ENCODE measurements around the gene GRIK4. TPM values are rescaled to one million over a fixed set of nuclear protein-coding genes. Genes with fewer than 3 reads are reported as not detected.

Gene GRIK4
- total RNA-seq, 1 experiment from 2014 or later: not detected

GRCh38 chr11:120811199-120811598 is 299.7 kb downstream of the GRIK4 start:
- no peaks in the 10 kb centered on the region for H3K9me2 ChIP-seq (replicated peaks; ENCODE audit: low read length)
- H3K9me3 ChIP-seq (ENCODE audit: low read length): no peaks in the 10 kb centered on the region
- H3K4me3 ChIP-seq (ENCODE audit: low read length): no peak overlapping the region
- no peak overlapping the region for H3K4me2 ChIP-seq (ENCODE audit: low read length)
- DNase-seq: no peak
- H4K20me1 ChIP-seq (ENCODE audit: low read length): no peaks in the 10 kb centered on the region
- no peaks in the 10 kb centered on the region for H3K79me2 ChIP-seq (ENCODE audit: low read length)
- no TSS peak for BruUV-seq (replicated peaks)
- POLR2A ChIA-PET (ENCODE audit: unreplicated experiment): no interaction called here
- H3K27me3 ChIP-seq (ENCODE audit: low read length): peaks cover 18% of the 10 kb centered on the region
- H3K36me3 ChIP-seq (ENCODE audit: low read depth, low read length): no peaks in the 10 kb centered on the region
- intact Hi-C loops (cut with micrococcal nuclease): no loop called here
- ATAC-seq: no peak
- CTCF ChIA-PET: no interaction called here
- no peak overlapping the region for H2AFZ ChIP-seq (ENCODE audit: low read length)
- no peak overlapping the region for H3K27ac ChIP-seq (ENCODE audit: low read length)
- H3K9ac ChIP-seq (ENCODE audit: low read length): no peak overlapping the region
- TF ChIP-seq EZH2phosphoT487 (IDR thresholded peaks at IDR 0.05; ENCODE audit: borderline replicate concordance, low read length) (no peak), EZH2 (IDR thresholded peaks at IDR 0.05; ENCODE audit: low read length, unreplicated experiment) (no peak)
- TF ChIP-seq, protein P1, sequence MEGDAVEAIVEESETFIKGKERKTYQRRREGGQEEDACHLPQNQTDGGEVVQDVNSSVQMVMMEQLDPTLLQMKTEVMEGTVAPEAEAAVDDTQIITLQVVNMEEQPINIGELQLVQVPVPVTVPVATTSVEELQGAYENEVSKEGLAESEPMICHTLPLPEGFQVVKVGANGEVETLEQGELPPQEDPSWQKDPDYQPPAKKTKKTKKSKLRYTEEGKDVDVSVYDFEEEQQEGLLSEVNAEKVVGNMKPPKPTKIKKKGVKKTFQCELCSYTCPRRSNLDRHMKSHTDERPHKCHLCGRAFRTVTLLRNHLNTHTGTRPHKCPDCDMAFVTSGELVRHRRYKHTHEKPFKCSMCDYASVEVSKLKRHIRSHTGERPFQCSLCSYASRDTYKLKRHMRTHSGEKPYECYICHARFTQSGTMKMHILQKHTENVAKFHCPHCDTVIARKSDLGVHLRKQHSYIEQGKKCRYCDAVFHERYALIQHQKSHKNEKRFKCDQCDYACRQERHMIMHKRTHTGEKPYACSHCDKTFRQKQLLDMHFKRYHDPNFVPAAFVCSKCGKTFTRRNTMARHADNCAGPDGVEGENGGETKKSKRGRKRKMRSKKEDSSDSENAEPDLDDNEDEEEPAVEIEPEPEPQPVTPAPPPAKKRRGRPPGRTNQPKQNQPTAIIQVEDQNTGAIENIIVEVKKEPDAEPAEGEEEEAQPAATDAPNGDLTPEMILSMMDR (conservative IDR thresholded peaks at IDR 0.05; ENCODE audit: low read depth, low read length): no peak
- H3F3A ChIP-seq (ENCODE audit: low read length, unreplicated experiment): no peaks in the 10 kb centered on the region
- H3K4me1 ChIP-seq (ENCODE audit: insufficient read depth, low read length): peaks cover 15% of the 10 kb centered on the region

GRCh38 chr11:120811731-120812130 is 300.2 kb downstream of the GRIK4 start:
- CTCF ChIA-PET: no interaction called here

More at GRCh38 chr11:120811731-120812130, 300.2 kb downstream of the GRIK4 start:
- Histone ChIP-seq H3K36me3 (ENCODE audit: low read depth, low read length) (no peaks in the 10 kb centered on the region), H3K27me3 (ENCODE audit: low read length) (peaks cover 24% of the 10 kb centered on the region), H3F3A (ENCODE audit: low read length, unreplicated experiment) (no peaks in the 10 kb centered on the region), H3K9ac (ENCODE audit: low read length) (no peak overlapping the region), H3K9me3 (ENCODE audit: low read length) (no peaks in the 10 kb centered on the region), H4K20me1 (ENCODE audit: low read length) (no peaks in the 10 kb centered on the region), H3K27ac (ENCODE audit: low read length) (no peak overlapping the region), H3K4me3 (ENCODE audit: low read length) (no peak overlapping the region), H2AFZ (ENCODE audit: low read length) (no peak overlapping the region), H3K9me2 (replicated peaks; ENCODE audit: low read length) (no peaks in the 10 kb centered on the region), H3K79me2 (ENCODE audit: low read length) (no peaks in the 10 kb centered on the region), H3K4me1 (ENCODE audit: insufficient read depth, low read length) (peaks cover 15% of the 10 kb centered on the region), H3K4me2 (ENCODE audit: low read length) (0 out of 2 replicates have a peak overlapping the region, but pooled peaks have one; percentile 5)
- ATAC-seq (no peak), DNase-seq (peak; percentile 73)
- TF ChIP-seq EZH2 (IDR thresholded peaks at IDR 0.05; ENCODE audit: low read length, unreplicated experiment) (no peak), EZH2phosphoT487 (IDR thresholded peaks at IDR 0.05; ENCODE audit: borderline replicate concordance, low read length) (no peak)
- TF ChIP-seq, protein P1 (conservative IDR thresholded peaks at IDR 0.05; ENCODE audit: low read depth, low read length): no peak
- POLR2A ChIA-PET (ENCODE audit: unreplicated experiment): no interaction called here
- intact Hi-C loops (cut with micrococcal nuclease): no loop called here
- BruUV-seq (replicated peaks): no TSS peak

Measured in PC-3 (cell line).